GM23248 (cell line): ENCODE measurements around the gene KRTAP9-3. TPM values are rescaled to one million over a fixed set of nuclear protein-coding genes. Genes with fewer than 3 reads are reported as not detected.
"Not testable (repeated sequence)": the region's sequence is repeated elsewhere in the genome, so short reads cannot be mapped to it uniquely, and the experiment has no call there.

Experiments used
- DNase-seq: peaks from one replicate; pipeline ENCODE4 v3.0.0-alpha.2; 2015
- H2AFZ ChIP-seq: fragments of 200-600 bp; sonication (generic); 2 replicates; pipeline ENCODE4 v1.6.1; 2016; ENCODE audit warnings: antibody characterized with exemption
- H3F3A ChIP-seq: fragments of 200-600 bp; sonication (generic); 2 replicates; pipeline ENCODE4 v1.6.1; 2016; ENCODE audit warnings: mild to moderate bottlenecking, antibody characterized with exemption, mixed run types; ENCODE audit not compliant: insufficient read depth
- H3K27ac ChIP-seq: fragments of 200-600 bp; sonication (generic); 2 replicates; pipeline ENCODE4 v1.5.1; 2016; ENCODE audit warnings: mild to moderate bottlenecking
- H3K27me3 ChIP-seq: fragments of 200-600 bp; sonication (generic); replicated peaks from 2 replicates; pipeline ENCODE4 v1.6.1; 2016; ENCODE audit warnings: mild to moderate bottlenecking; ENCODE audit not compliant: insufficient read depth
- H3K36me3 ChIP-seq: fragments of 200-600 bp; sonication (generic); 2 replicates; pipeline ENCODE4 v1.6.1; 2016; ENCODE audit warnings: low read depth, mild to moderate bottlenecking
- H3K4me1 ChIP-seq: fragments of 200-600 bp; sonication (generic); 2 replicates; pipeline ENCODE4 v1.6.1; 2016; ENCODE audit warnings: mild to moderate bottlenecking; ENCODE audit not compliant: insufficient read depth
- H3K4me2 ChIP-seq: fragments of 200-600 bp; sonication (generic); one replicate; pipeline ENCODE4 v1.6.1; 2016; ENCODE audit warnings: mild to moderate bottlenecking; ENCODE audit not compliant: unreplicated experiment
- H3K4me3 ChIP-seq: fragments of 200-600 bp; sonication (generic); 2 replicates; pipeline ENCODE4 v1.5.1; 2016; ENCODE audit warnings: mild to moderate bottlenecking
- H3K79me2 ChIP-seq: fragments of 200-600 bp; sonication (generic); 2 replicates; pipeline ENCODE4 v1.6.1; 2016; ENCODE audit warnings: mild to moderate bottlenecking; ENCODE audit not compliant: insufficient read depth
- H3K9ac ChIP-seq: fragments of 200-600 bp; sonication (generic); 2 replicates; pipeline ENCODE4 v1.6.1; 2016; ENCODE audit warnings: mild to moderate bottlenecking
- H3K9me2 ChIP-seq: fragments of 200-600 bp; sonication (generic); 2 replicates; pipeline ENCODE4 v1.6.1; 2016; ENCODE audit warnings: mixed run types, mild to moderate bottlenecking, moderate library complexity; ENCODE audit not compliant: insufficient read depth
- H3K9me3 ChIP-seq: fragments of 200-600 bp; sonication (generic); one replicate; pipeline ENCODE4 v1.6.1; 2017; ENCODE audit warnings: low read depth
- H4K20me1 ChIP-seq: fragments of 200-600 bp; sonication (generic); 2 replicates; pipeline ENCODE4 v1.6.0; 2016; ENCODE audit not compliant: insufficient read depth
- EZH2 ChIP-seq: fragments of 200-600 bp; sonication (generic); IDR thresholded peaks from 2 replicates; pipeline ENCODE4 v1.6.1; 2018; ENCODE audit warnings: antibody characterized with exemption, mild to moderate bottlenecking; ENCODE audit not compliant: insufficient read depth, poor library complexity, severe bottlenecking
- EZH2phosphoT487 ChIP-seq: fragments of 200-600 bp; sonication (generic); IDR thresholded peaks from 2 replicates; pipeline ENCODE4 v1.6.1; 2018; ENCODE audit warnings: antibody characterized with exemption, moderate library complexity, mild to moderate bottlenecking, low read depth; ENCODE audit not compliant: insufficient read depth
- WGBS, 2 experiments: methylation state at CpG; one replicate each; pipeline ENCODE4 v1.1.6; 2015 to 2017; ENCODE audit warnings: low lambda C conversion rate in 2 of 2, low coverage in 1 of 2; ENCODE audit errors: missing lambda C conversion rate in 2 of 2; 5-methylcytosine and 5-hydroxymethylcytosine counted together
- in situ Hi-C: fragments of 300-500 bp; cut with MboI; formaldehyde crosslinking; loops from 2 replicates; pipeline ENCODE4 v1.15.0; 2020
- polyA plus RNA-seq: library from polyadenylated mRNA; unstranded; fragments of >200 nt; fragmentation: Nextera tagmentation; extraction: Ambion mirVana; gene quantifications from 2 replicates; pipeline ENCODE4 v1.2.1, GENCODE V29; 2016
- total RNA-seq: library from RNA; depleted of rRNA; stranded (reverse); fragments of >200 nt; shearing (Covaris generic); gene quantifications from 2 replicates; pipeline ENCODE4 v1.2.3, GENCODE V29; 2014

KRTAP9-3 gene
- total and polyA plus RNA-seq, 2 experiments from 2014 or later: not detected

- in situ Hi-C loops: no loop called here
- H2AFZ ChIP-seq: no peak overlapping the region
Observed at GRCh38 chr17:41251261-41251660, 19.0 kb downstream of the KRTAP9-3 start.

GRCh38 chr17:41254861-41255260 lies 22.6 kb downstream of the KRTAP9-3 start:
- H2AFZ ChIP-seq: no peak overlapping the region
- no peak overlapping the region for H3K4me2 ChIP-seq
- no peak overlapping the region for H3K4me3 ChIP-seq
- H3K27ac ChIP-seq: no peak overlapping the region
- no peaks in the 10 kb centered on the region for H3K9me3 ChIP-seq
- in situ Hi-C loops: no loop called here
- H4K20me1 ChIP-seq: no peaks in the 10 kb centered on the region
- peaks cover 25% of the 10 kb centered on the region for H3F3A ChIP-seq
- 0% methylated on average over 1 of the region's 1 CpG for WGBS, 2 experiments
- peaks cover 25% of the 10 kb centered on the region for H3K4me1 ChIP-seq
- no peaks in the 10 kb centered on the region for H3K36me3 ChIP-seq
- peak; percentile 46 for DNase-seq
- H3K9me2 ChIP-seq: peaks cover 10% of the 10 kb centered on the region; the same call in 1 of the 2 replicates
- no peaks in the 10 kb centered on the region; the same call in 1 of the 2 replicates for H3K27me3 ChIP-seq
- TF ChIP-seq EZH2 (no peak), EZH2phosphoT487 (no peak)
- H3K79me2 ChIP-seq: no peaks in the 10 kb centered on the region
- H3K9ac ChIP-seq: no peak overlapping the region

More at GRCh38 chr17:41251261-41251660, 19.0 kb downstream of the KRTAP9-3 start:
- no peaks in the 10 kb centered on the region; the same call in 1 of the 2 replicates for H3K27me3 ChIP-seq
- TF ChIP-seq EZH2phosphoT487: no peak
- no peak for TF ChIP-seq EZH2
- no peaks in the 10 kb centered on the region for H3K79me2 ChIP-seq
- H3K4me3 ChIP-seq: no peak overlapping the region
- no peak overlapping the region for H3K9ac ChIP-seq
- H3K36me3 ChIP-seq: no peaks in the 10 kb centered on the region
- peaks cover 8% of the 10 kb centered on the region for H3K4me1 ChIP-seq
- H4K20me1 ChIP-seq: no peaks in the 10 kb centered on the region
- H3K9me2 ChIP-seq: no peaks in the 10 kb centered on the region
- H3F3A ChIP-seq: peaks cover 2% of the 10 kb centered on the region
- no peak overlapping the region for H3K27ac ChIP-seq
- 45 to 65% methylated on average over 1 of the region's 1 CpG for WGBS, 2 experiments
- no peaks in the 10 kb centered on the region for H3K9me3 ChIP-seq
- no peak for DNase-seq
- H3K4me2 ChIP-seq: no peak overlapping the region

- H3K79me2 ChIP-seq, H3K4me3 ChIP-seq, in situ Hi-C loops, H3K9me3 ChIP-seq, H3K9ac ChIP-seq, H3K36me3 ChIP-seq, H4K20me1 ChIP-seq, H2AFZ ChIP-seq, H3K27me3 ChIP-seq: not testable (repeated sequence)
- peaks cover 25% of the 10 kb centered on the region for H3F3A ChIP-seq
- DNase-seq: peak; percentile 71
- 68 to 90% methylated on average over 3 to 5 of the region's 5 CpGs for WGBS, 2 experiments
- H3K9me2 ChIP-seq: peaks cover 10% of the 10 kb centered on the region; the same call in 1 of the 2 replicates
- H3K4me2 ChIP-seq: peak within 1 kb of the TSS; percentile 61
- H3K4me1 ChIP-seq: peaks cover 25% of the 10 kb centered on the region
- H3K27ac ChIP-seq: peak within 1 kb of the TSS; percentile 36
Observed at GRCh38 chr17:41255381-41256290, 23.4 kb downstream of the KRTAP9-3 start, which contains the start of gene KRTAP9-9. KRTAP9-9 (plus strand) TSS chr17:41255384.

DNA sequence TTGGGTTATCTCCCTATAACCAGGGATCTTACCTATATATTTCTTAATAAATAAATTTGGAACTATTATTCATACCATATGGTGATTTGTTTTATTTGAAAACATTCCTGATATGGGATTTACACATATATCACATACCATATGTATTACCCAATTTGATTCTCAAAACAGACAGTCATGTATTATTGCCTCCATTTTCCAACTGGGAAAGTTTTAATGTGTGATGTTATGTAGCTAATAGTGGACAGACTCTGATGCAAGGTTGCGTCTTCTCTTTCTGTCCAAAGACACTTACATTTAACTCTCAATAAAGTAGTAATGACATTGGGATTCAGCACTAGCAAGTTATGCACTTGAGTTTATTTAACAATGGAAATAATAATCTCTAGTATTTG lies 24.0 kb downstream of the KRTAP9-3 start:
- TF ChIP-seq EZH2 (no peak), EZH2phosphoT487 (no peak)
- peak; percentile 40 for DNase-seq
- no peaks in the 10 kb centered on the region for H3K36me3 ChIP-seq
- H3K9me2 ChIP-seq: peaks cover 10% of the 10 kb centered on the region; the same call in 1 of the 2 replicates
- no peak overlapping the region for H3K9ac ChIP-seq
- H3K4me1 ChIP-seq: peaks cover 25% of the 10 kb centered on the region
- no peaks in the 10 kb centered on the region for H4K20me1 ChIP-seq
- 93 to 95% methylated on average over 1 of the region's 1 CpG for WGBS, 2 experiments
- peak overlapping the region; percentile 36 for H3K27ac ChIP-seq
- H3K9me3 ChIP-seq: no peaks in the 10 kb centered on the region
- in situ Hi-C loops: no loop called here
- peak overlapping the region; percentile 61 for H3K4me2 ChIP-seq
- H2AFZ ChIP-seq: no peak overlapping the region
- H3K79me2 ChIP-seq: no peaks in the 10 kb centered on the region
- no peak overlapping the region for H3K4me3 ChIP-seq
- H3K27me3 ChIP-seq: no peaks in the 10 kb centered on the region; the same call in 1 of the 2 replicates
- H3F3A ChIP-seq: peaks cover 25% of the 10 kb centered on the region
